OCI-LY1 (cell line): Measurements from ENCODE around the gene MEIOB.

ENCODE experiments used
- H2AFZ ChIP-seq: fragments of 200-600 bp; sonication (generic), shearing (Covaris generic); 2 replicates; pipeline ENCODE4 v1.6.0; 2014; ENCODE audit warnings: antibody characterized with exemption, mild to moderate bottlenecking, low read length
- H3F3A ChIP-seq: fragments of 200-600 bp; sonication (generic), shearing (Covaris generic); 2 replicates; pipeline ENCODE4 v1.6.0; 2014; ENCODE audit warnings: mild to moderate bottlenecking, antibody characterized with exemption, low read length, moderate library complexity; ENCODE audit not compliant: insufficient read depth
- H3K27ac ChIP-seq: fragments of 200-600 bp; sonication (generic); 2 replicates; pipeline ENCODE4 v1.5.1; 2014; ENCODE audit warnings: low read length, mixed run types, mild to moderate bottlenecking, low read depth; ENCODE audit not compliant: poor library complexity, severe bottlenecking
- H3K27me3 ChIP-seq: fragments of 200-600 bp; sonication (generic); 2 replicates; pipeline ENCODE4 v1.6.0; 2014; ENCODE audit warnings: antibody characterized with exemption, mild to moderate bottlenecking, low read length, moderate library complexity; ENCODE audit not compliant: insufficient read depth
- H3K36me3 ChIP-seq: fragments of 200-600 bp; sonication (generic); 2 replicates; pipeline ENCODE4 v1.6.1; 2014; ENCODE audit warnings: mild to moderate bottlenecking, antibody characterized with exemption, low read length, moderate library complexity, mixed read lengths; ENCODE audit not compliant: insufficient read depth
- H3K4me1 ChIP-seq: fragments of 200-600 bp; sonication (generic); 2 replicates; pipeline ENCODE4 v1.5.1; 2014; ENCODE audit warnings: mild to moderate bottlenecking, low read length, moderate library complexity; ENCODE audit not compliant: insufficient read depth, severe bottlenecking
- H3K4me2 ChIP-seq: fragments of 200-600 bp; sonication (generic), shearing (Covaris generic); 2 replicates; pipeline ENCODE4 v1.6.1; 2014; ENCODE audit warnings: low read length
- H3K4me3 ChIP-seq: fragments of 200-600 bp; sonication (generic); 2 replicates; pipeline ENCODE4 v1.5.1; 2014; ENCODE audit warnings: low read length, low read depth, mild to moderate bottlenecking, mixed read lengths; ENCODE audit not compliant: poor library complexity, severe bottlenecking
- H3K79me2 ChIP-seq: fragments of 200-600 bp; shearing (Covaris generic); 2 replicates; pipeline ENCODE4 v1.6.1; 2016; ENCODE audit warnings: mixed run types, low read length, mixed read lengths; ENCODE audit not compliant: insufficient read depth
- H3K9ac ChIP-seq: fragments of 200-600 bp; sonication (generic), shearing (Covaris generic); 2 replicates; pipeline ENCODE4 v1.6.1; 2014; ENCODE audit warnings: mild to moderate bottlenecking, low read length, mixed read lengths
- H3K9me2 ChIP-seq: fragments of 200-600 bp; sonication (generic), shearing (Covaris generic); 2 replicates; pipeline ENCODE4 v1.6.1; 2014; ENCODE audit warnings: low read depth, mild to moderate bottlenecking, low read length, mixed read lengths
- H3K9me3 ChIP-seq: fragments of 200-600 bp; shearing (Covaris generic); 2 replicates; pipeline ENCODE4 v1.6.1; 2014; ENCODE audit warnings: low read length, mixed read lengths
- H4K20me1 ChIP-seq: fragments of 200-600 bp; sonication (generic), shearing (Covaris generic); 2 replicates; pipeline ENCODE4 v1.6.0; 2016; ENCODE audit warnings: mild to moderate bottlenecking, low read length; ENCODE audit not compliant: insufficient read depth
- EZH2 ChIP-seq: fragments of 200-600 bp; sonication (generic), shearing (Covaris generic); IDR thresholded peaks from 2 replicates; pipeline ENCODE4 v1.8.0; 2017; ENCODE audit warnings: borderline replicate concordance, mixed run types, mild to moderate bottlenecking, antibody characterized with exemption, low read length, moderate library complexity, mixed read lengths
- TF ChIP-seq, protein P1 (sequence below): fragments of 200-600 bp; sonication (generic), shearing (Covaris generic); IDR thresholded peaks from 2 replicates; pipeline ENCODE4 v1.5.1; 2017; ENCODE audit warnings: mild to moderate bottlenecking, antibody characterized with exemption, low read length, moderate library complexity, mixed read lengths

MEIOB gene

DNA sequence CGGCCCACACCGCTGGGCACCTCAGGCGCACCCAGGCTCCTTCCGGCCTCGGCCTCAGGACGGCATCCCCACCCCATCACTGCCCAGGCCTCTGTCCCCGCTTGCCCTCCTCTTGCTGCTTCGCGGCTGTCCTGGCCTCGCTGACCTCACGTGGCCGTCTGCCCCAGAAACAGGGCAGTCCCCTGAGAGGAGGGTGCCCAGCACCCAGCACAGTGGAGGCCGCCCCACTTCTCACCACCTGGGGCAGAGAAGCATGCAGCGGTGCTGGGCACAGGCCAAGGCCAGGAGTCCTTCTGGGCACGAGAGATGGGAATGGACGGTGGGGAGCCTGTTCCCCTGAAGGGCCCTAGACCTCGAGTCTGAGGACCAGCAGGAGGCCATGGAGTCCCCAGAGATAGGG, 54.2 kb downstream of the MEIOB start:
- Histone ChIP-seq H3K9ac (no peak overlapping the region), H3K27me3 (no peaks in the 10 kb centered on the region), H4K20me1 (no peaks in the 10 kb centered on the region), H3K4me3 (no peak overlapping the region), H3K79me2 (no peaks in the 10 kb centered on the region), H3K9me3 (no peaks in the 10 kb centered on the region), H3F3A (no peaks in the 10 kb centered on the region), H3K9me2 (no peaks in the 10 kb centered on the region), H3K27ac (no peak overlapping the region), H2AFZ (no peak overlapping the region), H3K4me2 (no peak overlapping the region), H3K4me1 (no peaks in the 10 kb centered on the region), H3K36me3 (no peaks in the 10 kb centered on the region)
- TF ChIP-seq EZH2: no peak
- TF ChIP-seq, protein P1, sequence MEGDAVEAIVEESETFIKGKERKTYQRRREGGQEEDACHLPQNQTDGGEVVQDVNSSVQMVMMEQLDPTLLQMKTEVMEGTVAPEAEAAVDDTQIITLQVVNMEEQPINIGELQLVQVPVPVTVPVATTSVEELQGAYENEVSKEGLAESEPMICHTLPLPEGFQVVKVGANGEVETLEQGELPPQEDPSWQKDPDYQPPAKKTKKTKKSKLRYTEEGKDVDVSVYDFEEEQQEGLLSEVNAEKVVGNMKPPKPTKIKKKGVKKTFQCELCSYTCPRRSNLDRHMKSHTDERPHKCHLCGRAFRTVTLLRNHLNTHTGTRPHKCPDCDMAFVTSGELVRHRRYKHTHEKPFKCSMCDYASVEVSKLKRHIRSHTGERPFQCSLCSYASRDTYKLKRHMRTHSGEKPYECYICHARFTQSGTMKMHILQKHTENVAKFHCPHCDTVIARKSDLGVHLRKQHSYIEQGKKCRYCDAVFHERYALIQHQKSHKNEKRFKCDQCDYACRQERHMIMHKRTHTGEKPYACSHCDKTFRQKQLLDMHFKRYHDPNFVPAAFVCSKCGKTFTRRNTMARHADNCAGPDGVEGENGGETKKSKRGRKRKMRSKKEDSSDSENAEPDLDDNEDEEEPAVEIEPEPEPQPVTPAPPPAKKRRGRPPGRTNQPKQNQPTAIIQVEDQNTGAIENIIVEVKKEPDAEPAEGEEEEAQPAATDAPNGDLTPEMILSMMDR: no peak

DNA sequence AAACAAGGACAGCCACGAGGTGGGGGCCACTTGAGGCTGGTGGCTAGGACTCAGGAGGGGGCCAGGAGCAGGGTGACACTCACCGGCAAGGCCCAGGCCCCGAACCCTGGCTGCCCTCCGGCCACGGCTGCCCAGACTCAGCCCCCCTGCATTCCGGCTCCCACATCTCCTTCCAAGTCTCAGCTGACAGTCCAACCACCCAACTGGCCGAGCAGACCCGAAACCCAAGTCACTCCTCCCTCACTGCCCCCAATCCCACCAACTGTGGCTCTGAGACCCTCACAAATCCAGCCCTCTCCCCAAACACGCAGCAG, 54.7 kb downstream of the MEIOB start:
- H2AFZ ChIP-seq: no peak overlapping the region
- no peaks in the 10 kb centered on the region for H4K20me1 ChIP-seq
- no peaks in the 10 kb centered on the region for H3K4me1 ChIP-seq
- H3K27me3 ChIP-seq: no peaks in the 10 kb centered on the region
- no peak for TF ChIP-seq EZH2
- TF ChIP-seq, protein P1: no peak
- no peak overlapping the region for H3K4me3 ChIP-seq
- H3K9ac ChIP-seq: no peak overlapping the region
- no peaks in the 10 kb centered on the region for H3K9me2 ChIP-seq
- no peak overlapping the region for H3K4me2 ChIP-seq
- H3K36me3 ChIP-seq: no peaks in the 10 kb centered on the region
- H3K27ac ChIP-seq: no peak overlapping the region
- H3K79me2 ChIP-seq: no peaks in the 10 kb centered on the region
- H3F3A ChIP-seq: no peaks in the 10 kb centered on the region
- no peaks in the 10 kb centered on the region for H3K9me3 ChIP-seq

DNA sequence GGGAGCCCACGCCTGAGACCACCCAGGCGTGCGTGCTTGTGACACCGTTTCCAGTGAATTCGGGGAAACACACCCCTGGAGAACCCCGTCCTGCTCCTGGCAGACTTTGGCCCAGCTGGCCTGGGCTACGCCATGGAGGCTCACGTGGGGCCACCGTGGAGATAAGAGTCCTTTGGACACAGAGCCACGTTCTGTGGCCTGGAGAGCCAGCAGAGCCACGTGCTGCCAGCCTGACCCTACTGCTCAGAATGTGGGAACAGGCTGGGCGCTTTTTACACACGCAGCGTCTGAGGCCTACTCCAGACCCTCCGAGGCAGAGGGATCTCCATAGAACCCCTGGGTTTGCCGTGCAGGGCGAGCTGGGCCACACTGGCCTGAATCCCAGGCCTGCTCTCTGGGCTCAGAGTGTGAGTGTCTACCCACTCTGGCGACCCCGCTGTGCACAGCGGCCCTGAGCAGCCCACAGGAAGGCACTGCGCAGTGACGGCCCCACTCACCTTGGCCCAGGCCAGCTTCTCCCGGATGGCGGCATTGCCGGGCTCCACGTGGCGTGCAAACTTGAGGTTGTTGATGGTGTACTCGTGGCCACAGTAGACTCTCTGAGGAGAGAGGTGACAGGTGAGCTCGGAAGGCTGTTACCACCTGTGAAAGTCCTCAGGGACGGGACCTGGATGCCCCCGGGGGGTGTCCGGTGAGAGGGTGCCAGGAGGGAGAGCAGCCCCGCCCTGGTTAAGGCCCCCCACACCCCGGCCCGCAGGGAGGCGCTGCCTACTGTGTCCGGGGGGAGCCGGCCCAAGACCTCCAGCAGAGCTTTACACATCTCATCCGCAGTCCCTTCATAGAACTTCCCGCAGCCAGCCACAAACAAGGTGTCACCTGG, 55.3 kb downstream of the MEIOB start:
- H3K9me2 ChIP-seq: no peaks in the 10 kb centered on the region
- no peaks in the 10 kb centered on the region for H3K36me3 ChIP-seq

More for the DNA sequence above, 55.3 kb downstream of the MEIOB start:
- Histone ChIP-seq H4K20me1 (no peaks in the 10 kb centered on the region), H3K4me1 (no peaks in the 10 kb centered on the region), H3K4me2 (no peak overlapping the region), H3F3A (no peaks in the 10 kb centered on the region), H3K9me3 (no peaks in the 10 kb centered on the region), H3K27me3 (no peaks in the 10 kb centered on the region), H3K27ac (no peak overlapping the region), H3K9ac (no peak overlapping the region), H3K79me2 (no peaks in the 10 kb centered on the region), H2AFZ (no peak overlapping the region), H3K4me3 (no peak overlapping the region)
- TF ChIP-seq, protein P1: no peak
- no peak for TF ChIP-seq EZH2
